ENCODE results near the gene GUSB.

The GUSB gene

DNA sequence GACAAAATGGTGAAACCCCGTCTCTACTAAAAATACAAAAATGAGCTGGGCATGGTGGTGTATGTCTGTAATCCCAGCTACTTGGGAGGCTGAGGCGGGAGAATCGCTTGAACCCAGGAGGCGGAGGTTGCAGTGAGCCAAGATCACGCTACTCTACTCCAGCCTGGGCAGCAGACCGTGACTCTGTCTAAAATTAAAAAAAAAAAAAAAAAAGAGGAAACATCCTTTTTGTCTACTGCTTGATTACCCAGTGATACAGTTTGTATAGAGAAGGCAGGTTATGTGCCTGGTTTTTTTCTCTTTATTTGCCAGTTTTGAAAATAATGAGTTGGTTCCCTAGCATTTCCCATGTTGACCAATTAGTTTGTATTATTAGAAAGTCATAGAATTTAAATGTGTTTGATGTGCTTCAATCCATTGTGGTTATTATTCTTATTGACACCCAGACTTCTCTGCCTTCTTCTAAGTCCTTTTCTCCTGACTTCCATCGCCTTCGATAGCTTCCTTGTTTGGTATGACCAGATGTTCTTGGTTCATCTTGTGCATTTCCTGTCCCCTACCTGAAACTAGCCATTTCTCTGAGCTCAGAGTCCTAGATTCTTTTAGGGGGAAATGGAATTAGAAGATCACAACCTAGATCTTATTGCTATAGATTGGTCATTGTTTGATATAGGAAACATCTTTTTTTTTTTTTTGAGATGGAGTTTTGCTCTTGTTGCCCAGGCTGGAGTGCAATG, 65.9 kb downstream of the GUSB start:
- no peaks in the 10 kb centered on the region for H3K27me3 ChIP-seq (ENCODE audit: insufficient read depth, low read depth)
- no peak overlapping the region for H3K27ac ChIP-seq
- no peak overlapping the region for H3K4me3 ChIP-seq (IDR thresholded peaks at IDR 0.05; ENCODE audit: insufficient read depth, low read depth, low read length)
- no peak overlapping the region for H3K9ac ChIP-seq
- TF ChIP-seq, protein P1, sequence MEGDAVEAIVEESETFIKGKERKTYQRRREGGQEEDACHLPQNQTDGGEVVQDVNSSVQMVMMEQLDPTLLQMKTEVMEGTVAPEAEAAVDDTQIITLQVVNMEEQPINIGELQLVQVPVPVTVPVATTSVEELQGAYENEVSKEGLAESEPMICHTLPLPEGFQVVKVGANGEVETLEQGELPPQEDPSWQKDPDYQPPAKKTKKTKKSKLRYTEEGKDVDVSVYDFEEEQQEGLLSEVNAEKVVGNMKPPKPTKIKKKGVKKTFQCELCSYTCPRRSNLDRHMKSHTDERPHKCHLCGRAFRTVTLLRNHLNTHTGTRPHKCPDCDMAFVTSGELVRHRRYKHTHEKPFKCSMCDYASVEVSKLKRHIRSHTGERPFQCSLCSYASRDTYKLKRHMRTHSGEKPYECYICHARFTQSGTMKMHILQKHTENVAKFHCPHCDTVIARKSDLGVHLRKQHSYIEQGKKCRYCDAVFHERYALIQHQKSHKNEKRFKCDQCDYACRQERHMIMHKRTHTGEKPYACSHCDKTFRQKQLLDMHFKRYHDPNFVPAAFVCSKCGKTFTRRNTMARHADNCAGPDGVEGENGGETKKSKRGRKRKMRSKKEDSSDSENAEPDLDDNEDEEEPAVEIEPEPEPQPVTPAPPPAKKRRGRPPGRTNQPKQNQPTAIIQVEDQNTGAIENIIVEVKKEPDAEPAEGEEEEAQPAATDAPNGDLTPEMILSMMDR (conservative IDR thresholded peaks at IDR 0.05; ENCODE audit: low read depth, low read length), result no peak
- no peak overlapping the region for H3K4me2 ChIP-seq
- peaks cover 3% of the 10 kb centered on the region; the same call in 1 of the 2 replicates for H4K20me1 ChIP-seq (ENCODE audit: insufficient read depth)
- H2AFZ ChIP-seq (ENCODE audit: low read depth), result no peak overlapping the region
- H3K79me2 ChIP-seq (ENCODE audit: insufficient read depth, low read depth), result peaks cover 6% of the 10 kb centered on the region; the same call in 1 of the 2 replicates
- H3K36me3 ChIP-seq (ENCODE audit: insufficient read depth), result no peaks in the 10 kb centered on the region
- no peaks in the 10 kb centered on the region for H3K4me1 ChIP-seq (ENCODE audit: low read depth, poor library complexity, severe bottlenecking)

DNA sequence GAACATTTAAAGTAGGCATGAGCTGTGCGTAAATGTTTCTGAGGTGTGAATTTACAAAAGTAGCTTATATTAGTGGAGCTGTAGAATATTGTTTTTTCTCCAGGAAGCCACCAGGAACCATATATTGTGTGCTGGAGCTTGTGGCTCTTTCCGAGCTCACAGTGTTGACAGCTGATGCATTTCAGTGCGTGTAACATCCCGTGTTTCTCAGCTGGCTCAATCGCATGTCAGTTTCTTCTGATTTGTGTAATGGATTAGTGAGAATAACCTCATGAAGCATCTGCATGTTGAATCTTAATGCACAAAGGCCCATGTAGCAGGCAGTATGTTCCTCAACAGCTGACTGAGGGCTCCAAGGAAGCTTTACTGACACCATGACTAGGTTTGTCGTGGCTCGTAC, 69.8 kb downstream of the GUSB start:
- Histone ChIP-seq H3K36me3 (ENCODE audit: insufficient read depth) (no peaks in the 10 kb centered on the region), H3K9ac (no peak overlapping the region), H3K79me2 (ENCODE audit: insufficient read depth, low read depth) (no peaks in the 10 kb centered on the region; the same call in 1 of the 2 replicates), H3K4me3 (IDR thresholded peaks at IDR 0.05; ENCODE audit: insufficient read depth, low read depth, low read length) (no peak overlapping the region), H3K4me1 (ENCODE audit: low read depth, poor library complexity, severe bottlenecking) (no peaks in the 10 kb centered on the region), H3K4me2 (no peak overlapping the region), H4K20me1 (ENCODE audit: insufficient read depth) (peaks cover 3% of the 10 kb centered on the region; the same call in 1 of the 2 replicates), H3K27me3 (ENCODE audit: insufficient read depth, low read depth) (no peaks in the 10 kb centered on the region), H3K27ac (no peak overlapping the region), H2AFZ (ENCODE audit: low read depth) (no peak overlapping the region)
- TF ChIP-seq, protein P1 (conservative IDR thresholded peaks at IDR 0.05; ENCODE audit: low read depth, low read length), result no peak

All from KMS-11 (cell line).